ENCODE data around the gene HSPBAP1.

The HSPBAP1 gene

DNA sequence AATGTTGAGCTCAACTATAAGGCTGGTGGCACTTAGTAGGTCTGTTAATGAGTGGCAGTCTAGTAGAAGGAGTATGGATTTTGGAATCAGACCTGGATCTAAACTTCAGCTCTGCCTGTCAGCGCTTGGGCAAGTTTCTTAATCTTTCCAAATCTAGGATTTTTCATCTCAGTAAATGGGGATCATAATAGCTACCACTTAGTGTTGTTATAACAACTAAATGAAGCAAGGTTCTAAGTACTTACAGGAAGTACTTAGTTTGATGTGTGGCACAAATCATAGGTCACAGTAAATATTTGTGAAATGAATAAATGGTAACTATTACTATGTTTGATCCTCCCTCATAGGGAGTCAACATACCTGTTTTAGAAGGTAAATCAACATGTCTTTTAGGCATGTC lies 32.6 kb upstream of the HSPBAP1 start:
- Histone ChIP-seq H3K27ac (ENCODE audit: low read length) (no peak overlapping the region), H3K4me2 (ENCODE audit: low read depth, low read length) (no peak overlapping the region), H3K36me3 (replicated peaks; ENCODE audit: insufficient read depth, low read length) (no peaks in the 10 kb centered on the region), H3F3A (ENCODE audit: insufficient read depth, low read length) (no peaks in the 10 kb centered on the region; the same call in 1 of the 2 replicates), H4K20me1 (ENCODE audit: insufficient read depth, low read length) (no peaks in the 10 kb centered on the region), H3K4me1 (ENCODE audit: low read length) (peaks cover 33% of the 10 kb centered on the region), H3K4me3 (ENCODE audit: low read length) (no peak overlapping the region), H3K9me3 (replicated peaks; ENCODE audit: insufficient read depth, low read length) (no peaks in the 10 kb centered on the region), H3K9ac (ENCODE audit: low read length) (no peak overlapping the region), H2AFZ (ENCODE audit: low read length) (no peak overlapping the region), H3K27me3 (replicated peaks; ENCODE audit: insufficient read depth, low read length) (no peaks in the 10 kb centered on the region), H3K79me2 (ENCODE audit: low read length) (no peaks in the 10 kb centered on the region), H3K9me2 (replicated peaks; ENCODE audit: insufficient read depth, low read length) (no peaks in the 10 kb centered on the region)
- DNase-seq, result no peak
- TF ChIP-seq EZH2phosphoT487 (IDR thresholded peaks at IDR 0.05; ENCODE audit: low read length) (no peak), EZH2 (optimal IDR thresholded peaks at IDR 0.05; ENCODE audit: low read depth, low read length) (no peak)
- TF ChIP-seq, protein P1, sequence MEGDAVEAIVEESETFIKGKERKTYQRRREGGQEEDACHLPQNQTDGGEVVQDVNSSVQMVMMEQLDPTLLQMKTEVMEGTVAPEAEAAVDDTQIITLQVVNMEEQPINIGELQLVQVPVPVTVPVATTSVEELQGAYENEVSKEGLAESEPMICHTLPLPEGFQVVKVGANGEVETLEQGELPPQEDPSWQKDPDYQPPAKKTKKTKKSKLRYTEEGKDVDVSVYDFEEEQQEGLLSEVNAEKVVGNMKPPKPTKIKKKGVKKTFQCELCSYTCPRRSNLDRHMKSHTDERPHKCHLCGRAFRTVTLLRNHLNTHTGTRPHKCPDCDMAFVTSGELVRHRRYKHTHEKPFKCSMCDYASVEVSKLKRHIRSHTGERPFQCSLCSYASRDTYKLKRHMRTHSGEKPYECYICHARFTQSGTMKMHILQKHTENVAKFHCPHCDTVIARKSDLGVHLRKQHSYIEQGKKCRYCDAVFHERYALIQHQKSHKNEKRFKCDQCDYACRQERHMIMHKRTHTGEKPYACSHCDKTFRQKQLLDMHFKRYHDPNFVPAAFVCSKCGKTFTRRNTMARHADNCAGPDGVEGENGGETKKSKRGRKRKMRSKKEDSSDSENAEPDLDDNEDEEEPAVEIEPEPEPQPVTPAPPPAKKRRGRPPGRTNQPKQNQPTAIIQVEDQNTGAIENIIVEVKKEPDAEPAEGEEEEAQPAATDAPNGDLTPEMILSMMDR (IDR thresholded peaks at IDR 0.05; ENCODE audit: low read length), result no peak

DNA sequence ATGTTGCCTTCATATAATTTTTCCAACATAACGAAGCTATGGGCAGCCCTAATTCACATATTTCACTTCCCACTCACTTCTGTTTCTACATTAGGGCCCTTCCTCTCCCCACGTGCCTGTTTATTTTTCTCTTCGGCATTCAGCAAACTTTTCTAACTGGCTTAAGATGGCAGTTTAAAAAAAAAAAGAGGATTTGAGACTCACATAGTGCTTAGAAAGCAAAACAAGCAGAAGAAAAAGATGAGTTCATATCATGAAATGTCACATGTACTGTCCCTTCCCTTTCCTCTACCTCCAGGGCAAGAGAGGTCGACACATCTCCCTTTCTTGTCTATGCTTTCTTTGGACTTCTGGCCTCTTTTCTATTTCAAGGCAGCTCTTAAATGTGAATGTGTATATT lies 31.8 kb upstream of the HSPBAP1 start:
- Histone ChIP-seq H3K4me2 (ENCODE audit: low read depth, low read length) (peak overlapping the region; percentile 43), H3K79me2 (ENCODE audit: low read length) (no peaks in the 10 kb centered on the region), H3K27ac (ENCODE audit: low read length) (peak overlapping the region; percentile 51; the same call in 1 of the 2 replicates), H3K4me1 (ENCODE audit: low read length) (peaks cover 38% of the 10 kb centered on the region), H3K9ac (ENCODE audit: low read length) (peak overlapping the region; percentile 13), H4K20me1 (ENCODE audit: insufficient read depth, low read length) (no peaks in the 10 kb centered on the region), H3F3A (ENCODE audit: insufficient read depth, low read length) (peaks cover 3% of the 10 kb centered on the region; the same call in 1 of the 2 replicates), H3K36me3 (replicated peaks; ENCODE audit: insufficient read depth, low read length) (no peaks in the 10 kb centered on the region), H3K9me3 (replicated peaks; ENCODE audit: insufficient read depth, low read length) (no peaks in the 10 kb centered on the region), H2AFZ (ENCODE audit: low read length) (peak overlapping the region; percentile 25; the same call in 1 of the 2 replicates), H3K27me3 (replicated peaks; ENCODE audit: insufficient read depth, low read length) (no peaks in the 10 kb centered on the region), H3K4me3 (ENCODE audit: low read length) (no peak overlapping the region), H3K9me2 (replicated peaks; ENCODE audit: insufficient read depth, low read length) (no peaks in the 10 kb centered on the region)
- DNase-seq, result peak; percentile 9
- no peak for TF ChIP-seq EZH2phosphoT487 (IDR thresholded peaks at IDR 0.05; ENCODE audit: low read length)
- TF ChIP-seq, protein P1 (IDR thresholded peaks at IDR 0.05; ENCODE audit: low read length), result no peak
- TF ChIP-seq EZH2 (optimal IDR thresholded peaks at IDR 0.05; ENCODE audit: low read depth, low read length), result no peak

DNA sequence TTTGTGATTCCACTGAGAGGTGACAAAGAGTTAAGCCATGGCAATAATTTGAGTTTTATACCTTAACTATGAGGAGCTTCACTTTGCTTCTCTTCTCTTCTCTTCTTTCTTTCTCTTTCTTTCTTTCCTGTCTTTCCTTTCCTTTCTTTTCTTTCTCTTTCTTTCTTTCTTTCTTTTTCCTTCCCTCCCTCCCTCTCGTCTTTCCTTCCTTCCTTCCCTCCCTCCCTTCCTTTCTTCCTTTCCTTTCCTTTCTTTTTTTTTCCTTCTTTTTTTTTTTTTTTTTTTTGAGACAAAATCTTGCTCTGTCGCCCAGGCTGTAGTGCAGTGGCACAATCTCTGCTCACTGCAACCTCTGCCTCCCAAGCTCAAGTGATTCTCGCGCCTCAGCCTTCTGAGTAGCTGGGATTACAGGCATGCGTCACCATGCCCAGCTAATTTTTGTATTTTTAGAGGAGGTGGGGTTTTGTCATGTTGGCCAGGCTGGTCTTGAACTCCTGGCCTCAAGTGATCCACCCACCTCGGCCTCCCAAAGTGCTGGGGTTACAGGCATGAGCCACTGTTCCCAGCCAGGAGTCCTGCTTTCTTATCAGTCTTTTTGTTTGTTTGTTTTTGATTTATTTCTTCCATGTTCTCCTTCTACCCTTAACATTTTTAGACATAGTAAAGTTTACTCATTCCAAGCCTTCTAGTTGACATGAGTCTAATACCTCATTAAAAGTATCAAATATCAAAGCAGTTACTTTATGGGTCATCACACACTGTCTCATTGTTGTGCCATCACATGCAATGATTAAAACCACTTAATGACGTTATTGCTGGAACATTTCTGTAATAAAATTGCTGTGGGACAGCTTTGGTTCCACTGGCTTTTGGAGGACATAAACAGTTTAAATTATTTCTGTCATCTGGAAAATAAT lies 31.1 kb upstream of the HSPBAP1 start:
- Histone ChIP-seq H3K27ac (ENCODE audit: low read length) (peak overlapping the region; percentile 51; the same call in 1 of the 2 replicates), H3K27me3 (replicated peaks; ENCODE audit: insufficient read depth, low read length) (no peaks in the 10 kb centered on the region), H3K36me3 (replicated peaks; ENCODE audit: insufficient read depth, low read length) (no peaks in the 10 kb centered on the region), H4K20me1 (ENCODE audit: insufficient read depth, low read length) (no peaks in the 10 kb centered on the region), H3F3A (ENCODE audit: insufficient read depth, low read length) (peaks cover 3% of the 10 kb centered on the region; the same call in 1 of the 2 replicates), H3K9me2 (replicated peaks; ENCODE audit: insufficient read depth, low read length) (no peaks in the 10 kb centered on the region), H3K79me2 (ENCODE audit: low read length) (no peaks in the 10 kb centered on the region), H3K4me3 (ENCODE audit: low read length) (no peak overlapping the region), H3K4me2 (ENCODE audit: low read depth, low read length) (peak overlapping the region; percentile 43), H3K4me1 (ENCODE audit: low read length) (peaks cover 38% of the 10 kb centered on the region), H2AFZ (ENCODE audit: low read length) (no peak overlapping the region), H3K9ac (ENCODE audit: low read length) (peak overlapping the region; percentile 13; the same call in 1 of the 2 replicates), H3K9me3 (replicated peaks; ENCODE audit: insufficient read depth, low read length) (no peaks in the 10 kb centered on the region)
- TF ChIP-seq EZH2 (optimal IDR thresholded peaks at IDR 0.05; ENCODE audit: low read depth, low read length) (no peak), EZH2phosphoT487 (IDR thresholded peaks at IDR 0.05; ENCODE audit: low read length) (no peak)
- TF ChIP-seq, protein P1 (IDR thresholded peaks at IDR 0.05; ENCODE audit: low read length), result no peak
- no peak for DNase-seq

Measured in MM.1S (cell line).